Activated CD4-positive, alpha-beta T cell treated with anti-CD3 and anti-CD28 coated beads, Interleukin-10, Interleukin-2, amounts not matched to agents 100 ng/mL and 50 ng/mL, durations not matched to agents 16 hours and 8 hours (primary cell): ENCODE measurements around the gene LIPC.

Experiments used
- DNase-seq: peaks from one replicate; pipeline ENCODE4 v3.0.0-alpha.2; 2020

Gene LIPC

GRCh38 chr15:58501006-58501405, 69.2 kb downstream of the LIPC start:
- DNase-seq = no peak

- DNase-seq = no peak
Measured at GRCh38 chr15:58501636-58502188, 69.9 kb downstream of the LIPC start.

- no peak for DNase-seq
Measured at GRCh38 chr15:58503139-58504027, 71.6 kb downstream of the LIPC start.

- no peak for DNase-seq
Measured at GRCh38 chr15:58504674-58505234, 73.0 kb downstream of the LIPC start.

- no peak for DNase-seq
Measured at GRCh38 chr15:58505581-58505980, 73.8 kb downstream of the LIPC start.

GRCh38 chr15:58506064-58506490, 74.3 kb downstream of the LIPC start:
- DNase-seq = no peak

- no peak for DNase-seq
Measured at GRCh38 chr15:58506783-58507668, 75.2 kb downstream of the LIPC start.

GRCh38 chr15:58509556-58509955, 77.8 kb downstream of the LIPC start:
- DNase-seq = no peak

- no peak for DNase-seq
Measured at GRCh38 chr15:58510715-58511598, 79.2 kb downstream of the LIPC start.

- DNase-seq = no peak
Measured at GRCh38 chr15:58511599-58511987, 79.8 kb downstream of the LIPC start.

GRCh38 chr15:58512522-58512921, 80.7 kb downstream of the LIPC start:
- DNase-seq = no peak

GRCh38 chr15:58513008-58513407, 81.2 kb downstream of the LIPC start:
- DNase-seq = no peak

- no peak for DNase-seq
Measured at GRCh38 chr15:58513726-58514336, 82.0 kb downstream of the LIPC start.

- DNase-seq = peak; percentile 24
Measured at GRCh38 chr15:58515807-58516206, 84.0 kb downstream of the LIPC start.

- peak; percentile 5 for DNase-seq
Measured at GRCh38 chr15:58517252-58517681, 85.5 kb downstream of the LIPC start.

- no peak for DNase-seq
Measured at GRCh38 chr15:58517682-58518525, 86.1 kb downstream of the LIPC start.

GRCh38 chr15:58518626-58519025, 86.8 kb downstream of the LIPC start:
- no peak for DNase-seq

- no peak for DNase-seq
Measured at GRCh38 chr15:58519516-58519915, 87.7 kb downstream of the LIPC start.

GRCh38 chr15:58520464-58520863, 88.7 kb downstream of the LIPC start:
- DNase-seq = no peak

- no peak for DNase-seq
Measured at GRCh38 chr15:58520936-58521292, 89.1 kb downstream of the LIPC start.
